BE2C (cell line): ENCODE measurements around the gene UBD.

Experiments used
- DNase-seq: peaks from one replicate; pipeline ENCODE4 v3.0.0-alpha.2; 2020
- H3K27me3 ChIP-seq: fragments of 250-450 bp; sonication (Bioruptor Pico); 2 replicates; pipeline ENCODE4 v1.5.1; 2020; ENCODE audit warnings: mild to moderate bottlenecking
- H3K36me3 ChIP-seq: fragments of 250-450 bp; sonication (Bioruptor Pico); 2 replicates; pipeline ENCODE4 v1.5.1; 2020; ENCODE audit warnings: mild to moderate bottlenecking
- H3K4me1 ChIP-seq: fragments of 250-450 bp; sonication (Bioruptor Pico); 2 replicates; pipeline ENCODE4 v1.5.1; 2020
- H3K4me3 ChIP-seq: 2 replicates; pipeline ENCODE4 v1.5.1; 2011; ENCODE audit warnings: low read depth, low read length
- H3K9me3 ChIP-seq: fragments of 250-450 bp; sonication (Bioruptor Pico); 2 replicates; pipeline ENCODE4 v1.5.1; 2020
- TF ChIP-seq, protein P1 (sequence below): IDR thresholded peaks from 2 replicates; pipeline ENCODE4 v1.5.1; 2012; ENCODE audit warnings: mild to moderate bottlenecking, low read depth, low read length

UBD gene

DNA sequence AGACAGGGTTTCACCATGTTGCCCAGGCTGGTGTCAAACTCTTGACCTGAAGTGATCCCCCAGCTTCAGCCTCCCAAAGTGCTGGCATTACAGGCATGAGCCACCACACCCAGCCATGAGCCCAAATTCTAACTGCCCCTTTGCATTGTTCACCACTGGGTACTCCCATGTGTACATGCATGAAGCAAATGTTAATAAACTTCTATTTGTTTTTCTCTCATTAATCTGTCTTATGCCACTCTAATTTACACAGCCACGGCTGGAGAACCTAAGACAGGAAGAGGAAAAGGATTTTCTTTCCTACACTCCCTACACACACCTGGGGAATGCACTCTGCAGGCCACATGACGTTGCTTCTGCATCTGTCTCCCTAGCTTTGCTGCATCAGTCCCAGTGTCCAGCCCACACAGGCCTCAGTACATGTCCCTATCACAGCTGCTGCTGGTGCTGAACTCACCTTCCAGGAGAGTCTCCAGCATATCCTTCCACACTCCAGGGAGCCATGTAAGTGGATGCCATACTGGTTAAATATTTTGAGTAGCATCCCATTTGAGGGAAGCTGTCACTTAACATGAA is 38.7 kb upstream of the UBD start:
- Histone ChIP-seq H3K36me3 (no peaks in the 10 kb centered on the region), H3K4me3 (no peak overlapping the region), H3K27me3 (no peaks in the 10 kb centered on the region), H3K4me1 (no peaks in the 10 kb centered on the region), H3K9me3 (no peaks in the 10 kb centered on the region)
- no peak for DNase-seq
- TF ChIP-seq, protein P1, sequence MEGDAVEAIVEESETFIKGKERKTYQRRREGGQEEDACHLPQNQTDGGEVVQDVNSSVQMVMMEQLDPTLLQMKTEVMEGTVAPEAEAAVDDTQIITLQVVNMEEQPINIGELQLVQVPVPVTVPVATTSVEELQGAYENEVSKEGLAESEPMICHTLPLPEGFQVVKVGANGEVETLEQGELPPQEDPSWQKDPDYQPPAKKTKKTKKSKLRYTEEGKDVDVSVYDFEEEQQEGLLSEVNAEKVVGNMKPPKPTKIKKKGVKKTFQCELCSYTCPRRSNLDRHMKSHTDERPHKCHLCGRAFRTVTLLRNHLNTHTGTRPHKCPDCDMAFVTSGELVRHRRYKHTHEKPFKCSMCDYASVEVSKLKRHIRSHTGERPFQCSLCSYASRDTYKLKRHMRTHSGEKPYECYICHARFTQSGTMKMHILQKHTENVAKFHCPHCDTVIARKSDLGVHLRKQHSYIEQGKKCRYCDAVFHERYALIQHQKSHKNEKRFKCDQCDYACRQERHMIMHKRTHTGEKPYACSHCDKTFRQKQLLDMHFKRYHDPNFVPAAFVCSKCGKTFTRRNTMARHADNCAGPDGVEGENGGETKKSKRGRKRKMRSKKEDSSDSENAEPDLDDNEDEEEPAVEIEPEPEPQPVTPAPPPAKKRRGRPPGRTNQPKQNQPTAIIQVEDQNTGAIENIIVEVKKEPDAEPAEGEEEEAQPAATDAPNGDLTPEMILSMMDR: no peak

DNA sequence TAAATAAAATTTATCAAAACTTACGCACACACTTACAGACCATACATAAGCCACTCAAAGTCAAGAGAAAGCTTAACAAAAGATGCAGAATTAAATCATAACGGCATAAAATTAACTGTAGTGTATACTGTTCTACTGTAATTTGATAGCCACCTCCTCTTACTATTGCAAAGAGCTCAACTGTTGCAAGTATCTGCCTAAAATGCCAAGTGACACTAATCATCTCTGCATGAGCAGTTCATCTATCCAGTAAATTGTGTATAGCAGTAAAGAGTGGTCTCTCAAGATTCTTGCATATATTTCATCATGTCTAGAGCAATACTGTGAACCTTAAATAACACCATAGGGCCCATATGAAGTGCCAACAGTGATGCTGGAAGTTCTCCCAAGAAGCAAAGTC is 37.7 kb upstream of the UBD start:
- H3K4me1 ChIP-seq: no peaks in the 10 kb centered on the region
- TF ChIP-seq, protein P1: no peak
- H3K27me3 ChIP-seq: no peaks in the 10 kb centered on the region
- no peaks in the 10 kb centered on the region for H3K36me3 ChIP-seq
- H3K4me3 ChIP-seq: no peak overlapping the region
- no peaks in the 10 kb centered on the region for H3K9me3 ChIP-seq
- DNase-seq: no peak

DNA sequence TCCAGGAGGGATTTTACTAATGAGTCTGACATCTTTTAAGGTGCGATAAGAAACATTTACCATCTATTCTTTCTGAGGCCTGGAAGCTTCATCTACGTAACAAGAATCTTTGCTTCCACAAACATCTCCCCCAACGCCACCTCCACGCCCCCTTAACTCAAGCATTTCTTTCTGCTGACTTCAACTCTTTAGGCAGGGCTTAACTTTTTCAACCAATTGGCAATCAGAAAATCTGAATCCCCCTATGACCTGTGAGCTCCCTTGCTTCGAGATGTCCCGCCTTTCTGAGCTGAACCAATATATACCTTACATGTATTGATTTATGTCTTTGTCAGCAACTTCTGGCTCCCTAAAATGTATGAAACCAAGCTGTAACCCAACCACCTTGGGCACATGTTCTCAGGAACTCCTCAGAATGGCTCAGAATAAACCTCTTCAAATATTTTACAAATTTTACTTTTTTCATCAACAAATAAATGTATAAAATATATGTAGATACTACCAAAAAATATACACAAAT is 36.9 kb upstream of the UBD start:
- Histone ChIP-seq H3K4me3 (no peak overlapping the region), H3K27me3 (peaks cover 2% of the 10 kb centered on the region; the same call in 1 of the 2 replicates), H3K9me3 (no peaks in the 10 kb centered on the region), H3K36me3 (no peaks in the 10 kb centered on the region), H3K4me1 (no peaks in the 10 kb centered on the region)
- TF ChIP-seq, protein P1: no peak
- DNase-seq: no peak

DNA sequence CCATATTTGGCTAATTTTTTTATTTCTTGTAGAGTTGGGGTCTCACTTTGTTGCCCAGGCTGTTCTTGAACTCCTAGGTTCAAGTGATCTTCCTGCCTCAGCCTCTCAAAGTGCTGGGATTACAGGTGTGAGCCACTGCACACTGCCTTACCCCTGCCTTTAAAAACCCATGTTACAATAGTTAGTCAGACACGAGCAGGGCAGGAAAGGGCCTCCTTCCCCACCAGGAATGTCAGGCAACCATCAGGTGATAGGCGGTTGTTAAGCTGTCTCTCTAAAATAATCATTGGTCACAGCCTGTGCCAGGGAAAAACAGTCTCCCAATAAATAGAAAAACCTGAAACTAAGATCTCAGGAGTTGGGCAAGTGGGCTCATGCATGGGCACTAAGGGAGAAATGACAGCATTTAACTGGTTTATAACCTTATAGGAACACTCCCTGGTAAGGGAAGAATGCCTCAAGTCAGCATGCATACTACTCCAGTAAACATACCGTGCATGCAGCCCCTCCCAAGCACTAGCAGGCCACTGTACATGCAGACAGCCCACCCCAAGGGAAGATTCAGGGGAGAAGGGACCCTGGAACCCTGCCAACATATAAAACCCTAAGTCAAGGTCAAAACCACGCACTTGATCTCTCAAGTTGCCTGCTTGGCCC is 33.8 kb upstream of the UBD start:
- Histone ChIP-seq H3K4me3 (no peak overlapping the region), H3K9me3 (no peaks in the 10 kb centered on the region), H3K4me1 (no peaks in the 10 kb centered on the region), H3K27me3 (peaks cover 4% of the 10 kb centered on the region; the same call in 1 of the 2 replicates), H3K36me3 (no peaks in the 10 kb centered on the region)
- no peak for DNase-seq
- TF ChIP-seq, protein P1: no peak

DNA sequence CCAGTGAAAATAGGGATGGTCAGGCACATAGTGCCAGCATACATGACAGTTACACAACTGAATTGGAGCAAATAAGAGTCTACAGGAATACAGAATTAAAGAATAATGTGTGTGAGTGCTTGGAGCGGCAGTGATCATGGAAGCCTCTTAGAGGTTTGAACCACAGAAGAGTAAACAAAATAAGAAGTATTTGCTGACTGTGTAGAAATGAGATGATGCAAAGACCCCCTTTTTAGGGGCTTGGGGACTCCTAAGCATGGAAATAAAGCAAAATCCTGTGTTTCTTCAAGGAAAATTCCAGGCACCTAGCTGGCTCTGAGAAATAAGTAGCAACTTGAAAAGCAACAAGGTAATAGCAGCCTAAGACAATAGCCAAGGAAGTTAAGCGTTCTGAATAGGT is 32.1 kb upstream of the UBD start:
- TF ChIP-seq, protein P1: no peak
- H3K4me3 ChIP-seq: no peak overlapping the region
- H3K36me3 ChIP-seq: no peaks in the 10 kb centered on the region
- peaks cover 4% of the 10 kb centered on the region; the same call in 1 of the 2 replicates for H3K27me3 ChIP-seq
- DNase-seq: no peak
- H3K9me3 ChIP-seq: no peaks in the 10 kb centered on the region
- H3K4me1 ChIP-seq: no peaks in the 10 kb centered on the region

DNA sequence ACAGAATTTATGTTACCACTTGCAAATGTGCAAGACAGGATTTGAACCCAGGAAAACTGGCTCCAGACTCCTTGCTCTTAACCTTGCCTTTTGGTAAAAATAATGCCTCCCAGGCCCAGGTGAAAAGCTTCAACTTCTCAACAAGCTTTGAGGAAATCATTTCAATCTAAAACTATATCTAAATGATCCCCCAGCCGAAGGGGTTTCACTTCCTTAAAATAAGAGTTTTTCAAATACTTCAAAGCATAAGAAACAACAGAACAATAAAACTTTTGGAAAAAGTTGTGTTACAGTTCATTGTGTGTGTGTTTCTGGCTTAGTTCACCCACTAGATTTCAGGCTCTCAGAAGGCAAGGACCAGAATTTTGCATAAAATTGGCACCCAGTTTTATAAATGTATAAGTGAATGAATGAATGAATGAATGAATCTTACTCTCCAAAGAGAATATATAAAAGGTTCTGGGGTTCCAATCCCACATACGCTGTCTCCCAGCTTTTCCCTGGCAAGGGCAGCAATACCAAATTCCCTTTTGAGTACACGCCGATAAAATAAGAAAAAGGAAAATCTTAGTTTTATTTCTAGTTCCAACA is 30.8 kb upstream of the UBD start:
- no peak for DNase-seq
- H3K4me1 ChIP-seq: no peaks in the 10 kb centered on the region
- no peak overlapping the region for H3K4me3 ChIP-seq
- peaks cover 8% of the 10 kb centered on the region; the same call in 1 of the 2 replicates for H3K27me3 ChIP-seq
- TF ChIP-seq, protein P1: no peak
- H3K9me3 ChIP-seq: no peaks in the 10 kb centered on the region
- H3K36me3 ChIP-seq: no peaks in the 10 kb centered on the region
